GM12892 (cell line): ENCODE data around the gene PIPOX. TPM values are rescaled to one million over a fixed set of nuclear protein-coding genes. Genes with fewer than 3 reads are reported as not detected.
A peak's percentile ranks its signal among the peaks of the same experiment; 100 is the strongest.

Experiments
- DNase-seq: peaks from one replicate; pipeline ENCODE4 v3.0.0; 2011; ENCODE audit not compliant: insufficient read length
- FAIRE-seq: peaks from 2 replicates; lab custom pipeline; 2011; peaks lifted over from hg19 to GRCh38; lab: Jason Lieb, UNC
- POLR2A ChIP-seq: IDR thresholded peaks from 2 replicates; pipeline ENCODE4 v1.6.1; 2011; ENCODE audit warnings: low read depth, low read length, control low read depth
- POLR2AphosphoS5 ChIP-seq: IDR thresholded peaks from 2 replicates; pipeline ENCODE4 v1.6.1; 2011; ENCODE audit warnings: low read depth, low read length, control low read depth
- TAF1 ChIP-seq: IDR thresholded peaks from 2 replicates; pipeline ENCODE4 v1.6.1; 2011; ENCODE audit warnings: low read depth, mild to moderate bottlenecking, control low read depth, low read length, borderline replicate concordance
- polyA plus RNA-seq: library from polyadenylated mRNA; unstranded; fragments of >200 nt; gene quantifications from one replicate; pipeline ENCODE4 v1.2.1, GENCODE V29; 2012; ENCODE audit warnings: missing spikeins, inconsistent platforms; ENCODE audit not compliant: missing spikeins

Gene PIPOX, protein sequence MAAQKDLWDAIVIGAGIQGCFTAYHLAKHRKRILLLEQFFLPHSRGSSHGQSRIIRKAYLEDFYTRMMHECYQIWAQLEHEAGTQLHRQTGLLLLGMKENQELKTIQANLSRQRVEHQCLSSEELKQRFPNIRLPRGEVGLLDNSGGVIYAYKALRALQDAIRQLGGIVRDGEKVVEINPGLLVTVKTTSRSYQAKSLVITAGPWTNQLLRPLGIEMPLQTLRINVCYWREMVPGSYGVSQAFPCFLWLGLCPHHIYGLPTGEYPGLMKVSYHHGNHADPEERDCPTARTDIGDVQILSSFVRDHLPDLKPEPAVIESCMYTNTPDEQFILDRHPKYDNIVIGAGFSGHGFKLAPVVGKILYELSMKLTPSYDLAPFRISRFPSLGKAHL
- 1.3 TPM for polyA plus RNA-seq

DNA sequence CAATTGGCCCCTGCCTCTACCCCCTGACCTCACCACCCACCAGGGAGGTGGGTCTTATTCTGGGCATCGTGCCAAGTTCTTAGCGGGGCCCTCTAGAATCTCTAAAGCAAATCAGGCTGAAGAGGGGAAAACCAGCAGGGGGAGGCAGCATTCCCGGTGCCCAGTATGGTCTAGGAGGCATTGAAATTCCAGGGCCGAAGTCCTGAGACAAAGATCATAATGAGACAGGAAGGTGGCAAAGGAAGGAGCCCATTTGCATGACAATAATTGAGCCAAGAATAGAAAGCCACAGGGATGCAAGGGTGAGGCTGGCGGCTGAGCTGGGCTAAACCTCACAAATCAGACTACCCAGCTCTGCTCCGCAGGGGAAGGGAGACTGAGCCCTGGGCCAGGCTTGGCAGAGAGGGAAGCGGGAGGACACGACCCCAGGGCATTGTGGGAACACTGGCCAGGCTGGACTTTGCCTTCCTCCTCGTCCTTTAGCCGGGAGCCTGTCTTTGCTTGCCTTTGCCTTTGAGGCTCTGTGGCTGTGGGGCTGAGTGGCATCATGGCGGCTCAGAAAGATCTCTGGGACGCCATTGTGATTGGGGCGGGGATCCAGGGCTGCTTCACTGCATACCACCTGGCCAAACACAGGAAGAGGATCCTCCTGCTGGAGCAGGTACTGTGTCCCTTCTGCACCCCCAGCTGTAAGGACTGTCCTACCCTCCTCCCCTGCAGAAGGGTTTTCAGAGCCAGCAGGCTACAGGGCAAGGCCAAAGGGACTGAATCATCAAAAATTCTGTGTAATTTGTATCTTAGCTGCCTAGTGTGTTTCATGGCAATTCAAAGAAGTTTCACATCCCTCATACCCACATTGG is at the start of gene PIPOX:
Gene PIPOX (plus strand): TSS at position 463 of the 860 bp plus-strand sequence. CDS start 85 bp downstream, at position 548.
- TF ChIP-seq POLR2AphosphoS5, result no peak
- DNase-seq (no peak), FAIRE-seq (no peak)

- FAIRE-seq (no peak), DNase-seq (no peak)
- TF ChIP-seq POLR2AphosphoS5 (no peak), TAF1 (no peak), POLR2A (no peak)
Observed at GRCh38 chr17:28993645-28994426, 49.1 kb upstream of the PIPOX start.

DNA sequence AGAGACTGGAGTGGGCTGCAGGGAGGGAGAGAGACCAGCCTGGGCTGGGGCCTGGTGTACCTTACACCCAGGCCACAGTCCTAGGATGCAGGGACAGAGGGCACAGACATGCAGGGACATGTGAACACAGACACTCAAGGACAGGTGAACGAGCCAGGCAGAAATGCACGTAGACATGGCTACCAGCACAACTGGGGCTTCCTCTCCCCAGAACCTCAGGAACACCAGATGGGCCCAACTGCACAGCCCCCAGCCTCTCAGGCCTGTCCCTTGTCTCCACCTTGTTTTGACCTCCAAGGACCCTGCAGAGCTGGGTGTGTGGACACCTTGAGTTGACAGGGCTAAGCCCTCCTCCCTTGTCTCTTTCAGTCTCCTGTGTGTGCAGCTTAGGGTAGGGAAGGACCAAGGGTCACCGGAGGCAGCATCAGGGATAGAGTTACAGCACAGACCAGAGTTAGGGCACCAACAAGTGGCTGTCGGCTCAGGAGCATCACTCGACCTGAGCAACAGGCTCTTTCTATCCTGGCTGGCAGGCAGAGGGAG is 46.3 kb upstream of the PIPOX start:
- TF ChIP-seq TAF1 (no peak), POLR2A (no peak), POLR2AphosphoS5 (no peak)
- FAIRE-seq, result no peak
- DNase-seq, result no peak

GRCh38 chr17:28997806-28998205 is 45.1 kb upstream of the PIPOX start:
- DNase-seq (no peak), FAIRE-seq (no peak)
- TF ChIP-seq POLR2A, result no peak
- TF ChIP-seq POLR2AphosphoS5, result no peak
- TF ChIP-seq TAF1, result no peak

- TF ChIP-seq POLR2AphosphoS5, result no peak
- no peak for TF ChIP-seq POLR2A
- TF ChIP-seq TAF1, result no peak
- DNase-seq (no peak), FAIRE-seq (no peak)
Observed at GRCh38 chr17:28999206-28999605, 43.7 kb upstream of the PIPOX start.

- DNase-seq, result no peak
- no peak for TF ChIP-seq POLR2AphosphoS5
- TF ChIP-seq POLR2A, result no peak
- TF ChIP-seq TAF1, result no peak
- FAIRE-seq, result no peak
Observed at GRCh38 chr17:29000973-29001372, 42.0 kb upstream of the PIPOX start.

DNA sequence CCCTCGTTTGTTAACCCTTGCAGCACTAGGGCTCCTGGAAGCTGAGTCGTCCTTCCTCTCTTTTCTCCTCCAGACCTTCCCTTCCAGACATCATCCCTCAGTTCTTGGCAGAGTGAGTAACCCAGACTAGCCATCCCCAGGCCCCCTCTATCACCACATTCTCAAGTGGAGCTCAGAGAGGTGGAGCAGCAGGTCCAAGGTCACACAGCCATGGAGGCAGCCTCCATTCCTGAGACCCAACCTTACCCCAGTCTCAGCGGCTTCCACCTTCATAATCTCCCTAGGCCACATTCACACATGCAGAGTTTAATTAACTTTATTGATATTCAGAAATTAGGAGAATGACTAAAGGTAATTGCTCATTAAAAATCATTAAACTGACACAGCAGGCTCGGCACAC is 40.1 kb upstream of the PIPOX start:
- FAIRE-seq (no peak), DNase-seq (no peak)
- TF ChIP-seq POLR2AphosphoS5 (no peak), POLR2A (no peak), TAF1 (no peak)

GRCh38 chr17:29003289-29003688 is 39.7 kb upstream of the PIPOX start:
- no peak for FAIRE-seq
- DNase-seq, result no peak
- TF ChIP-seq TAF1, result no peak
- TF ChIP-seq POLR2AphosphoS5, result no peak
- no peak for TF ChIP-seq POLR2A

GRCh38 chr17:29004081-29004692 is 38.8 kb upstream of the PIPOX start:
- DNase-seq (no peak), FAIRE-seq (no peak)
- TF ChIP-seq POLR2A (no peak), TAF1 (no peak), POLR2AphosphoS5 (no peak)

GRCh38 chr17:29005936-29006511 is 36.9 kb upstream of the PIPOX start, which contains the start of gene SEZ6:
Gene SEZ6, minus strand, starts transcription at chr17:29006033. Its CDS starts 164 bp downstream, at chr17:29005869.
- TF ChIP-seq TAF1 (no peak), POLR2A (no peak), POLR2AphosphoS5 (no peak)
- DNase-seq, result peak; percentile 58
- FAIRE-seq, result no peak
